Adrenal gland (tissue), 5 donors: Measurements from ENCODE around the gene GTPBP1.

ENCODE experiments used
- POLR2A ChIP-seq, 2 donors: fragments of 450-650 bp; IDR thresholded peaks; one replicate each; pipeline ENCODE4 v1.6.1; 2017; ENCODE audit warnings: antibody characterized with exemption in 2 of 2, mild to moderate bottlenecking in 2 of 2, moderate library complexity in 1 of 2
- TF ChIP-seq, protein P1 (sequence below), 6 experiments: fragments of 450-650 bp in 4 of 6; fragments of 200-600 bp in 2 of 6; sonication (generic) in 1 of 6; IDR thresholded peaks; 1 replicate in 5 of 6; 2 replicates in 1 of 6; pipeline versions ENCODE4 v1.5.1 to v1.8.0; 2016 to 2021; ENCODE audit warnings: antibody characterized with exemption in 6 of 6, mild to moderate bottlenecking in 2 of 6, moderate library complexity in 1 of 6
- donor health status: DM: no; HTN: no; CAD: no.

- TF ChIP-seq, protein P1, sequence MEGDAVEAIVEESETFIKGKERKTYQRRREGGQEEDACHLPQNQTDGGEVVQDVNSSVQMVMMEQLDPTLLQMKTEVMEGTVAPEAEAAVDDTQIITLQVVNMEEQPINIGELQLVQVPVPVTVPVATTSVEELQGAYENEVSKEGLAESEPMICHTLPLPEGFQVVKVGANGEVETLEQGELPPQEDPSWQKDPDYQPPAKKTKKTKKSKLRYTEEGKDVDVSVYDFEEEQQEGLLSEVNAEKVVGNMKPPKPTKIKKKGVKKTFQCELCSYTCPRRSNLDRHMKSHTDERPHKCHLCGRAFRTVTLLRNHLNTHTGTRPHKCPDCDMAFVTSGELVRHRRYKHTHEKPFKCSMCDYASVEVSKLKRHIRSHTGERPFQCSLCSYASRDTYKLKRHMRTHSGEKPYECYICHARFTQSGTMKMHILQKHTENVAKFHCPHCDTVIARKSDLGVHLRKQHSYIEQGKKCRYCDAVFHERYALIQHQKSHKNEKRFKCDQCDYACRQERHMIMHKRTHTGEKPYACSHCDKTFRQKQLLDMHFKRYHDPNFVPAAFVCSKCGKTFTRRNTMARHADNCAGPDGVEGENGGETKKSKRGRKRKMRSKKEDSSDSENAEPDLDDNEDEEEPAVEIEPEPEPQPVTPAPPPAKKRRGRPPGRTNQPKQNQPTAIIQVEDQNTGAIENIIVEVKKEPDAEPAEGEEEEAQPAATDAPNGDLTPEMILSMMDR (IDR thresholded peaks at IDR 0.05): no peak
- TF ChIP-seq POLR2A (IDR thresholded peaks at IDR 0.05): no peak
Observed at GRCh38 chr22:38748487-38749136, 42.9 kb downstream of the GTPBP1 start.
